ENCODE data around the gene FMN1. TPM values are rescaled to one million over a fixed set of nuclear protein-coding genes. Genes with fewer than 3 reads are reported as not detected.

Gene FMN1
- total RNA-seq, 2 donors from 2014 or later: 26.9 to 27.5 TPM

DNA sequence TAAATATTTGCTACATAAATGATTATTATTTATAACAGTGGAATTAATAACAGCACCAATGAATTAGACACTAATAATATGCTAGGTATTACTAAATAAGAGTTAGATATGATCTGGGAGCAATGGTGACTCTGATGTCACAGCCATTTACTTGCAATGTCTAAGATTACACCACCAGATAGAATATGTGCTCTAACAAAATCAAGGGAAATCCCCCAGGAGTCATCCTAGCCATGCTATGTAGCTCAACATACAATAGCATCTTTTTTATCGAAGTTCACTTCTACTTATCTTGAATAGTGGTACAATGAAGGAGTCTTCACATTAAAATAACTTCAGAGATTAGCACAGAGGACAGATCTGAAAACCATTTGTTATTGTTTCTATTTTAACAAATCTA lies 154.0 kb downstream of the FMN1 start:
- H3K36me3 ChIP-seq: no peaks in the 10 kb centered on the region
- no peaks in the 10 kb centered on the region for H3K9me3 ChIP-seq
- H3K27me3 ChIP-seq (replicated peaks; ENCODE audit: insufficient read depth): no peaks in the 10 kb centered on the region
- ATAC-seq (ENCODE audit: insufficient number of reproducible peaks, low FRiP score, low read depth): no peak
- TF ChIP-seq CTCF (IDR thresholded peaks at IDR 0.05): no peak
- no peaks in the 10 kb centered on the region for H3K4me1 ChIP-seq (ENCODE audit: control insufficient read depth in 1 of 2, low read depth in 2 of 2)
- no peak for DNase-seq (ENCODE audit: low spot score)
- H3K4me3 ChIP-seq: no peak overlapping the region
- H3K27ac ChIP-seq: no peak overlapping the region

DNA sequence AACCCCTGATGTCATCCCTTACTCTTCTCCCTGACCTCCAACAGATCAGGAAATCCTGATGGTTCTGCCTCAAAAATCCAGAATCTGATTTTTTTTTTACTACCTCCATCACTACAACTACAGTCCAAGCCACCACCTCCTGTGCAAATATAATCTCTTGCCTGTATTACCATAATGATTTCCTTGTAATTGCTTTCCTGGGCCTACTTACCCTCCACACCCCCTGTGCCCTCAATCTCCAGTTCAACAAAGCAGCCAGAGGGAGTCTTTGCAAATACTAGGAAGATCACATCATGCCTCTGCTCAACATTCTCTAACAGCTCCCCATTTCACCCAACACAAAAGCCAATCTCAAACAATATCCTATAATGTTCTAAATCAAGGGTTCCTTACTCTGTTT lies 159.9 kb downstream of the FMN1 start:
- no peaks in the 10 kb centered on the region for H3K27me3 ChIP-seq (replicated peaks; ENCODE audit: insufficient read depth)
- ATAC-seq (ENCODE audit: insufficient number of reproducible peaks, low FRiP score, low read depth) (no peak), DNase-seq (ENCODE audit: low spot score) (no peak)
- no peak for TF ChIP-seq CTCF (IDR thresholded peaks at IDR 0.05)
- H3K27ac ChIP-seq: no peak overlapping the region
- no peaks in the 10 kb centered on the region for H3K36me3 ChIP-seq
- no peaks in the 10 kb centered on the region for H3K4me1 ChIP-seq (ENCODE audit: control insufficient read depth in 1 of 2, low read depth in 2 of 2)
- no peaks in the 10 kb centered on the region for H3K9me3 ChIP-seq
- no peak overlapping the region for H3K4me3 ChIP-seq

GRCh38 chr15:33032053-33032452 lies 162.5 kb downstream of the FMN1 start:
- Histone ChIP-seq H3K27ac (no peak overlapping the region), H3K4me1 (ENCODE audit: control insufficient read depth in 1 of 2, low read depth in 2 of 2) (no peaks in the 10 kb centered on the region), H3K4me3 (no peak overlapping the region), H3K27me3 (replicated peaks; ENCODE audit: insufficient read depth) (no peaks in the 10 kb centered on the region), H3K9me3 (no peaks in the 10 kb centered on the region), H3K36me3 (no peaks in the 10 kb centered on the region)
- no peak for DNase-seq (ENCODE audit: low spot score)
- no peak for ATAC-seq (ENCODE audit: insufficient number of reproducible peaks, low FRiP score, low read depth)
- TF ChIP-seq CTCF (IDR thresholded peaks at IDR 0.05): no peak

GRCh38 chr15:33031324-33031821 lies 163.1 kb downstream of the FMN1 start:
- no peak for TF ChIP-seq CTCF (IDR thresholded peaks at IDR 0.05)

GRCh38 chr15:33030315-33030714 lies 164.2 kb downstream of the FMN1 start:
- peaks cover 0 to 5% of the 10 kb centered on the region in 2 donors for H3K4me1 ChIP-seq (ENCODE audit: control insufficient read depth in 1 of 2, low read depth in 2 of 2)
- H3K27me3 ChIP-seq (replicated peaks; ENCODE audit: insufficient read depth): no peaks in the 10 kb centered on the region
- no peaks in the 10 kb centered on the region for H3K9me3 ChIP-seq
- DNase-seq (ENCODE audit: low spot score): no peak
- H3K27ac ChIP-seq: no peak overlapping the region
- ATAC-seq (ENCODE audit: insufficient number of reproducible peaks, low FRiP score, low read depth): no peak
- no peak for TF ChIP-seq CTCF (IDR thresholded peaks at IDR 0.05)
- H3K36me3 ChIP-seq: no peaks in the 10 kb centered on the region
- no peak overlapping the region for H3K4me3 ChIP-seq

More at GRCh38 chr15:33031324-33031821, 163.1 kb downstream of the FMN1 start:
- Histone ChIP-seq H3K4me1 (ENCODE audit: control insufficient read depth in 1 of 2, low read depth in 2 of 2) (peaks cover 0 to 5% of the 10 kb centered on the region in 2 donors), H3K4me3 (no peak overlapping the region), H3K36me3 (no peaks in the 10 kb centered on the region), H3K27ac (no peak overlapping the region), H3K27me3 (replicated peaks; ENCODE audit: insufficient read depth) (no peaks in the 10 kb centered on the region), H3K9me3 (no peaks in the 10 kb centered on the region)
- ATAC-seq (ENCODE audit: insufficient number of reproducible peaks, low FRiP score, low read depth) (no peak), DNase-seq (ENCODE audit: low spot score) (no peak)
